IMR-90 (cell line): ENCODE data around the gene AGAP1. TPM values are rescaled to one million over a fixed set of nuclear protein-coding genes. Genes with fewer than 3 reads are reported as not detected.

Experiments
- ATAC-seq: fragments of 200-7000 bp; cut with Tn5 transposase; 2 replicates; pipeline ENCODE4 v1.9.1; 2020; ENCODE audit warnings: low read depth, mild to moderate bottlenecking, moderate library complexity
- BruUV-seq: library from RNA; stranded (reverse); fragments of 400-500 nt; replicated peaks from 2 replicates; lab custom pipeline; 2021; lab: Mats Ljungman, UMichigan
- CTCF ChIA-PET: fragments of 300-600 bp; formaldehyde crosslinking; extraction: SDS; loops from one replicate; lab custom pipeline; 2021; ENCODE audit warnings: antibody characterized with exemption; lab: Yijun Ruan, JAX
- POLR2A ChIA-PET: fragments of 300-600 bp; sonication (Branson Sonifier 250); formaldehyde crosslinking; loops from one replicate; lab custom pipeline; 2022; ENCODE audit warnings: antibody characterized with exemption; ENCODE audit not compliant: unreplicated experiment; lab: Charles Lee
- DNase-seq: peaks from one replicate; pipeline ENCODE4 v3.0.0; 2013
- H2AFZ ChIP-seq: replicated peaks from 2 replicates; pipeline ENCODE3; 2013; ENCODE audit warnings: low read length, mild to moderate bottlenecking; ENCODE audit not compliant: poor library complexity
- H2AK5ac ChIP-seq: 2 replicates; pipeline ENCODE4 v1.6.1; 2013; ENCODE audit warnings: low read depth, low read length, inconsistent platforms
- H2AK9ac ChIP-seq: replicated peaks from 2 replicates; pipeline ENCODE3; 2013; ENCODE audit warnings: mild to moderate bottlenecking, low read depth, low read length, moderate library complexity; ENCODE audit not compliant: poor library complexity
- H2BK120ac ChIP-seq: 2 replicates; pipeline ENCODE4 v1.6.1; 2013; ENCODE audit warnings: low read depth, low read length, inconsistent platforms
- H2BK15ac ChIP-seq: 3 replicates; pipeline ENCODE4 v1.6.1; 2013; ENCODE audit warnings: low read depth, low read length, inconsistent platforms
- H2BK20ac ChIP-seq: 2 replicates; pipeline ENCODE4 v1.6.1; 2013; ENCODE audit warnings: low read depth, mild to moderate bottlenecking, inconsistent platforms, low read length, moderate library complexity
- H2BK5ac ChIP-seq: 2 replicates; pipeline ENCODE4 v1.6.1; 2013; ENCODE audit warnings: mild to moderate bottlenecking, low read depth, low read length, inconsistent platforms; ENCODE audit not compliant: poor library complexity, severe bottlenecking
- H3K14ac ChIP-seq: replicated peaks from 2 replicates; pipeline ENCODE4 v1.6.1; 2013; ENCODE audit warnings: low read depth, low read length, inconsistent platforms
- H3K18ac ChIP-seq: 2 replicates; pipeline ENCODE4 v1.6.1; 2013; ENCODE audit warnings: low read depth, low read length, control low read depth
- H3K23ac ChIP-seq: 2 replicates; pipeline ENCODE4 v1.6.1; 2013; ENCODE audit warnings: low read depth, low read length, inconsistent platforms
- H3K27ac ChIP-seq: 2 replicates; pipeline ENCODE4 v1.5.1; 2013; ENCODE audit warnings: mild to moderate bottlenecking, control low read depth, low read length; ENCODE audit not compliant: insufficient read depth
- H3K27me3 ChIP-seq: 2 replicates; pipeline ENCODE4 v1.6.1; 2013; ENCODE audit warnings: low read length; ENCODE audit not compliant: control insufficient read depth, insufficient read depth
- H3K36me3 ChIP-seq: 2 replicates; pipeline ENCODE4 v1.6.1; 2013; ENCODE audit warnings: low read length, mixed read lengths; ENCODE audit not compliant: control insufficient read depth, insufficient read depth
- H3K4ac ChIP-seq: 2 replicates; pipeline ENCODE4 v1.6.1; 2013; ENCODE audit warnings: low read depth, low read length, inconsistent platforms
- H3K4me1 ChIP-seq: 2 replicates; pipeline ENCODE4 v1.6.1; 2013; ENCODE audit warnings: low read length, mixed read lengths; ENCODE audit not compliant: control insufficient read depth, insufficient read depth
- H3K4me2 ChIP-seq: 2 replicates; pipeline ENCODE4 v1.6.1; 2013; ENCODE audit warnings: low read depth, mild to moderate bottlenecking, control low read depth, low read length, moderate library complexity
- H3K4me3 ChIP-seq: 2 replicates; pipeline ENCODE4 v1.5.1; 2013; ENCODE audit warnings: low read depth, mild to moderate bottlenecking, control low read depth, low read length, moderate library complexity; ENCODE audit not compliant: insufficient read depth
- H3K56ac ChIP-seq: 2 replicates; pipeline ENCODE4 v1.6.1; 2013; ENCODE audit warnings: low read length, inconsistent platforms; ENCODE audit not compliant: insufficient read depth; ENCODE audit errors: extremely low read depth
- H3K79me1 ChIP-seq, 2 experiments: 2 replicates each; pipeline ENCODE4 v1.6.1; 2013; ENCODE audit warnings: low read length in 2 of 2, inconsistent platforms in 1 of 2, low read depth in 1 of 2
- H3K9ac ChIP-seq: 2 replicates; pipeline ENCODE4 v1.6.1; 2013; ENCODE audit warnings: low read depth, low read length, control low read depth
- H3K9me1 ChIP-seq: 2 replicates; pipeline ENCODE4 v1.6.1; 2013; ENCODE audit warnings: low read length, inconsistent platforms; ENCODE audit not compliant: insufficient read depth
- H3K9me3 ChIP-seq: 2 replicates; pipeline ENCODE4 v1.6.1; 2013; ENCODE audit warnings: low read length; ENCODE audit not compliant: control insufficient read depth, insufficient read depth
- H4K20me1 ChIP-seq: 2 replicates; pipeline ENCODE4 v1.6.1; 2013; ENCODE audit warnings: low read length, inconsistent platforms; ENCODE audit not compliant: insufficient read depth
- H4K5ac ChIP-seq: 2 replicates; pipeline ENCODE4 v1.6.1; 2013; ENCODE audit warnings: mild to moderate bottlenecking, low read depth, low read length, control low read depth
- H4K8ac ChIP-seq, 2 experiments: 2 replicates each; pipeline ENCODE4 v1.6.1; 2013; ENCODE audit warnings: low read depth in 2 of 2, low read length in 2 of 2, control low read depth in 1 of 2, inconsistent platforms in 1 of 2
- H4K91ac ChIP-seq: 2 replicates; pipeline ENCODE4 v1.6.1; 2013; ENCODE audit warnings: low read depth, low read length, inconsistent platforms; ENCODE audit not compliant: insufficient read depth
- BHLHE40 ChIP-seq: fragments of 150-350 bp; IDR thresholded peaks from 2 replicates; pipeline ENCODE4 v1.6.1; 2016; ENCODE audit warnings: mild to moderate bottlenecking, low read depth, low read length
- CEBPB ChIP-seq: IDR thresholded peaks from 2 replicates; pipeline ENCODE4 v1.6.1; 2012; ENCODE audit warnings: low read depth, low read length, improper control_type of control experiment
- CHD1 ChIP-seq: IDR thresholded peaks from 2 replicates; pipeline ENCODE4 v1.6.1; 2012; ENCODE audit warnings: low read depth, low read length, improper control_type of control experiment
- CTCF ChIP-seq: conservative IDR thresholded peaks from 2 replicates; pipeline ENCODE4 v1.5.1; 2012; ENCODE audit warnings: mild to moderate bottlenecking, low read depth, low read length, improper control_type of control experiment
- ELK1 ChIP-seq: fragments of 150-350 bp; IDR thresholded peaks from 2 replicates; pipeline ENCODE4 v1.6.1; 2016; ENCODE audit warnings: low read depth, mild to moderate bottlenecking, low read length, moderate library complexity, borderline replicate concordance
- FOS ChIP-seq: fragments of 150-350 bp; IDR thresholded peaks from 2 replicates; pipeline ENCODE4 v1.6.1; 2016; ENCODE audit warnings: low read depth, low read length
- MAFK ChIP-seq: IDR thresholded peaks from 2 replicates; pipeline ENCODE4 v1.6.1; 2012; ENCODE audit warnings: low read depth, low read length, improper control_type of control experiment
- MAZ ChIP-seq: IDR thresholded peaks from 2 replicates; pipeline ENCODE4 v1.6.1; 2012; ENCODE audit warnings: low read depth, mild to moderate bottlenecking, low read length, improper control_type of control experiment, moderate library complexity, borderline replicate concordance
- MXI1 ChIP-seq: IDR thresholded peaks from 2 replicates; pipeline ENCODE4 v1.6.1; 2012; ENCODE audit warnings: low read depth, mild to moderate bottlenecking, low read length, moderate library complexity, borderline replicate concordance
- NFE2L2 ChIP-seq: fragments of 150-350 bp; IDR thresholded peaks from 2 replicates; pipeline ENCODE4 v1.6.1; 2016; ENCODE audit warnings: low read depth, mild to moderate bottlenecking, low read length
- POLR2A ChIP-seq: IDR thresholded peaks from 2 replicates; pipeline ENCODE4 v1.6.1; 2012; ENCODE audit warnings: mild to moderate bottlenecking, low read depth, low read length
- RAD21 ChIP-seq: IDR thresholded peaks from 2 replicates; pipeline ENCODE4 v1.6.1; 2012; ENCODE audit warnings: low read length, improper control_type of control experiment
- RCOR1 ChIP-seq: IDR thresholded peaks from 2 replicates; pipeline ENCODE4 v1.6.1; 2012; ENCODE audit warnings: mild to moderate bottlenecking, low read length, improper control_type of control experiment; ENCODE audit not compliant: insufficient replicate concordance
- RFX5 ChIP-seq: IDR thresholded peaks from 2 replicates; pipeline ENCODE4 v1.8.0; 2012; ENCODE audit warnings: low read depth, mild to moderate bottlenecking, low read length, moderate library complexity
- SMC3 ChIP-seq: fragments of 150-350 bp; IDR thresholded peaks from 2 replicates; pipeline ENCODE4 v1.6.1; 2016; ENCODE audit warnings: low read depth, mild to moderate bottlenecking, antibody characterized with exemption, low read length, moderate library complexity
- USF2 ChIP-seq: fragments of 150-350 bp; IDR thresholded peaks from 2 replicates; pipeline ENCODE4 v1.6.1; 2017; ENCODE audit warnings: mild to moderate bottlenecking, antibody characterized with exemption, low read length, low read depth
- WGBS, 2 experiments: methylation state at CpG; one replicate each; pipeline versions ENCODE4 v1.1.5 to v1.1.7; 2013; ENCODE audit warnings: missing lambda C conversion rate in 2 of 2; ENCODE audit not compliant: insufficient read length in 1 of 2; ENCODE audit errors: extremely low coverage in 2 of 2; 5-methylcytosine and 5-hydroxymethylcytosine counted together
- dilution Hi-C: fragments of 300-500 bp; cut with HindIII; formaldehyde crosslinking; loops from one replicate; pipeline ENCODE4 v1.14.3; 2018; ENCODE audit warnings: low sequenced_read_pairs; ENCODE audit not compliant: unreplicated experiment
- in situ Hi-C: fragments of 300-500 bp; cut with MboI; formaldehyde crosslinking; loops from 3 replicates; pipeline ENCODE4 v1.14.3; 2019; ENCODE audit warnings: low sequenced_read_pairs, inconsistent platforms, mixed read lengths
- intact Hi-C: fragments of 100-400 bp; cut with micrococcal nuclease; formaldehyde crosslinking; loops from 2 replicates; pipeline ENCODE4 v1.10.0; 2022
- polyA plus RNA-seq, 3 experiments: library from polyadenylated mRNA; depleted of rRNA; stranded (reverse); fragments of >200 nt; gene quantifications; 2 replicates each; pipeline ENCODE4 v1.2.3, GENCODE V29; 2012; ENCODE audit warnings: low replicate concordance in 1 of 3
- total RNA-seq: library from RNA; depleted of rRNA; stranded (reverse); fragments of >200 nt; gene quantifications from 2 replicates; pipeline ENCODE4 v1.2.3, GENCODE V29; 2012

AGAP1 gene
- total and polyA plus RNA-seq, 2 of the 4 experiments (the other 2 are of a cell fraction), result 15.1 to 16.4 TPM

GRCh38 chr2:235498541-235498940 is 4.7 kb downstream of the AGAP1 start:
- Histone ChIP-seq H4K5ac (no peak overlapping the region), H3K27me3 (no peaks in the 10 kb centered on the region), H3K4me1 (peaks cover 16% of the 10 kb centered on the region), H3K18ac (no peak overlapping the region), H4K8ac (no peak overlapping the region), H3K79me1 (peaks cover 38 to 77% of the 10 kb centered on the region in 2 experiments), H4K91ac (no peak overlapping the region), H3K27ac (no peak overlapping the region), H2BK20ac (no peak overlapping the region), H3K4me3 (no peak overlapping the region), H3K4ac (no peak overlapping the region), H2BK5ac (no peak overlapping the region), H2BK15ac (no peak overlapping the region), H3K14ac (no peak overlapping the region), H3K4me2 (no peak overlapping the region), H3K9me1 (peaks cover 19% of the 10 kb centered on the region), H4K20me1 (peaks cover 59% of the 10 kb centered on the region), H3K9ac (no peak overlapping the region), H2AFZ (no peak overlapping the region), H3K36me3 (no peaks in the 10 kb centered on the region), H2AK5ac (no peak overlapping the region), H3K56ac (no peak overlapping the region), H2BK120ac (no peak overlapping the region), H2AK9ac (no peak overlapping the region), H3K9me3 (no peaks in the 10 kb centered on the region), H3K23ac (no peak overlapping the region)
- 79% methylated on average over 7 of the region's 9 CpGs; no CpG with 5 or more reads in 1 of the 2 experiments for WGBS, 2 experiments
- in situ Hi-C loops (no loop called here), dilution Hi-C loops (no loop called here), intact Hi-C loops (no loop called here)
- DNase-seq, result no peak
- no TSS peak for BruUV-seq
- TF ChIP-seq MAFK, result no peak
- TF ChIP-seq MXI1, result no peak
- TF ChIP-seq CHD1, result no peak
- no peak for TF ChIP-seq RFX5
- no peak for TF ChIP-seq NFE2L2
- no peak for TF ChIP-seq BHLHE40
- no peak for TF ChIP-seq RAD21
- no peak for TF ChIP-seq POLR2A
- TF ChIP-seq CTCF, result no peak
- no peak for TF ChIP-seq ELK1
- no peak for TF ChIP-seq SMC3
- TF ChIP-seq CEBPB, result no peak
- TF ChIP-seq FOS, result no peak
- no peak for TF ChIP-seq RCOR1
- no peak for TF ChIP-seq USF2
- TF ChIP-seq MAZ, result no peak
- no peak for ATAC-seq
- ChIA-PET POLR2A (interaction anchor here (0.7 kb wide), 1 partner anchor 65 kb away, joined by 17 read pairs; no protein-coding TSS in a partner anchor), CTCF (no interaction called here)
